GM23338 (cell line): Measurements from ENCODE around the gene ADAMTSL2. TPM values are rescaled to one million over a fixed set of nuclear protein-coding genes. Genes with fewer than 3 reads are reported as not detected.

Experiments
- ATAC-seq: fragments of 200-7000 bp; cut with Tn5 transposase; 3 replicates; pipeline ENCODE4 v1.9.1; 2020
- DNase-seq: peaks from one replicate; pipeline ENCODE4 v3.0.0-alpha.2; 2015; ENCODE audit warnings: low spot score
- H2AFZ ChIP-seq: fragments of 200-600 bp; sonication (generic); 2 replicates; pipeline ENCODE4 v1.8.0; 2016; ENCODE audit warnings: antibody characterized with exemption, mild to moderate bottlenecking, moderate library complexity
- H3F3A ChIP-seq: fragments of 200-600 bp; sonication (generic); replicated peaks from 2 replicates; pipeline ENCODE4 v1.8.0; 2017; ENCODE audit warnings: antibody characterized with exemption, mixed run types, low read depth
- H3K27ac ChIP-seq: fragments of 200-600 bp; sonication (generic); 2 replicates; pipeline ENCODE4 v1.6.1; 2016; ENCODE audit warnings: low read depth
- H3K27me3 ChIP-seq: fragments of 200-600 bp; sonication (generic); 2 replicates; pipeline ENCODE4 v1.8.0; 2016; ENCODE audit warnings: mild to moderate bottlenecking, mixed run types, moderate library complexity; ENCODE audit not compliant: insufficient read depth
- H3K36me3 ChIP-seq: fragments of 200-600 bp; sonication (generic); 2 replicates; pipeline ENCODE4 v1.8.0; 2016; ENCODE audit warnings: mild to moderate bottlenecking; ENCODE audit not compliant: insufficient read depth
- H3K4me1 ChIP-seq: fragments of 200-600 bp; sonication (generic); 2 replicates; pipeline ENCODE4 v1.8.0; 2016; ENCODE audit warnings: mild to moderate bottlenecking, moderate library complexity; ENCODE audit not compliant: insufficient read depth
- H3K4me2 ChIP-seq: fragments of 200-600 bp; sonication (generic); 2 replicates; pipeline ENCODE4 v1.7.1; 2017; ENCODE audit warnings: mixed run types
- H3K4me3 ChIP-seq: fragments of 200-600 bp; sonication (generic); 2 replicates; pipeline ENCODE4 v1.6.1; 2016; ENCODE audit warnings: mixed run types
- H3K79me2 ChIP-seq: fragments of 200-600 bp; sonication (generic); replicated peaks from 2 replicates; pipeline ENCODE4 v1.8.0; 2017; ENCODE audit warnings: mild to moderate bottlenecking; ENCODE audit not compliant: insufficient read depth
- H3K9me2 ChIP-seq: fragments of 200-600 bp; sonication (generic); 2 replicates; pipeline ENCODE4 v1.8.0; 2017; ENCODE audit not compliant: insufficient read depth
- H4K20me1 ChIP-seq: fragments of 200-600 bp; sonication (generic); replicated peaks from 2 replicates; pipeline ENCODE4 v1.8.0; 2017; ENCODE audit warnings: mild to moderate bottlenecking; ENCODE audit not compliant: insufficient read depth
- H3K27ac Mint-ChIP-seq: 2 replicates; pipeline ENCODE4 v1.8.0; 2020; ENCODE audit warnings: inconsistent platforms, mild to moderate bottlenecking, moderate library complexity, mixed read lengths
- H3K27me3 Mint-ChIP-seq: 3 replicates; pipeline ENCODE4 v1.8.0; 2022; ENCODE audit warnings: low read depth, mild to moderate bottlenecking, moderate library complexity, mixed read lengths, inconsistent platforms; ENCODE audit not compliant: insufficient read depth, poor library complexity
- H3K36me3 Mint-ChIP-seq: 3 replicates; pipeline ENCODE4 v1.8.0; 2021; ENCODE audit warnings: low read depth, mild to moderate bottlenecking, inconsistent platforms, moderate library complexity, mixed read lengths
- H3K4me1 Mint-ChIP-seq: 3 replicates; pipeline ENCODE4 v1.8.0; 2020; ENCODE audit warnings: mild to moderate bottlenecking, inconsistent platforms, mixed read lengths
- H3K4me3 Mint-ChIP-seq: 3 replicates; pipeline ENCODE4 v1.8.0; 2021; ENCODE audit warnings: moderate library complexity, mild to moderate bottlenecking, inconsistent platforms, mixed read lengths
- H3K9me3 Mint-ChIP-seq: 3 replicates; pipeline ENCODE4 v1.8.0; 2020; ENCODE audit warnings: moderate library complexity, mild to moderate bottlenecking, inconsistent platforms, mixed read lengths
- CREB1 ChIP-seq: fragments of 250-450 bp; sonication (Bioruptor Pico); IDR thresholded peaks from 2 replicates; pipeline ENCODE4 v1.5.0; 2020; ENCODE audit warnings: low read depth, mild to moderate bottlenecking, moderate library complexity
- CTCF ChIP-seq, 2 experiments: fragments of 200-600 bp in 1 of 2; sonication (generic) in 1 of 2; conservative IDR thresholded peaks; 2 replicates each; pipeline versions ENCODE4 v1.5.1 to v1.6.1; 2016 to 2017; ENCODE audit warnings: antibody characterized with exemption in 2 of 2, low read depth in 2 of 2, mild to moderate bottlenecking in 2 of 2, moderate library complexity in 1 of 2
- ETS1 ChIP-seq: IDR thresholded peaks from 2 replicates; pipeline ENCODE4 v1.6.1; 2016; ENCODE audit warnings: antibody characterized with exemption
- REST ChIP-seq: IDR thresholded peaks from one replicate; pipeline ENCODE4 v1.6.1; 2018; ENCODE audit warnings: antibody characterized with exemption; ENCODE audit not compliant: unreplicated experiment
- STAT1 ChIP-seq: IDR thresholded peaks from one replicate; pipeline ENCODE4 v1.6.1; 2016; ENCODE audit warnings: antibody characterized with exemption; ENCODE audit not compliant: unreplicated experiment
- ZNF114 ChIP-seq: fragments of 250-450 bp; sonication (Bioruptor Pico); IDR thresholded peaks from 2 replicates; pipeline ENCODE4 v1.5.0; 2020; ENCODE audit warnings: mild to moderate bottlenecking, moderate library complexity
- ZNF462 ChIP-seq: fragments of 250-450 bp; sonication (Bioruptor Pico); IDR thresholded peaks from 2 replicates; pipeline ENCODE4 v1.5.0; 2020; ENCODE audit warnings: mild to moderate bottlenecking, moderate library complexity
- polyA plus RNA-seq: library from polyadenylated mRNA; unstranded; fragments of >200 nt; fragmentation: Nextera tagmentation; extraction: Ambion mirVana; gene quantifications from 2 replicates; pipeline ENCODE4 v1.2.1, GENCODE V29; 2016
- total RNA-seq: library from RNA; depleted of rRNA; stranded (reverse); fragments of >200 nt; shearing (Covaris generic); gene quantifications from 2 replicates; pipeline ENCODE4 v1.2.3, GENCODE V29; 2014

The ADAMTSL2 gene
- total and polyA plus RNA-seq, 2 experiments from 2014 or later: 0.15 to 0.66 TPM

GRCh38 chr9:133551446-133551845, 16.9 kb downstream of the ADAMTSL2 start:
- no peak overlapping the region for H2AFZ ChIP-seq
- ATAC-seq (no peak), DNase-seq (no peak)
- no peaks in the 10 kb centered on the region; the same call in 2 of the 3 replicates for H3K36me3 Mint-ChIP-seq
- H3K79me2 ChIP-seq: no peaks in the 10 kb centered on the region
- peaks cover 7% of the 10 kb centered on the region for H3K27me3 Mint-ChIP-seq
- H3K36me3 ChIP-seq: no peaks in the 10 kb centered on the region
- no peak overlapping the region for H3K27ac ChIP-seq
- H3K27ac Mint-ChIP-seq: no peak overlapping the region
- TF ChIP-seq ZNF114 (CRISPR knock-in tag) (no peak), REST (no peak), CTCF (conservative IDR thresholded peaks at IDR 0.05; ENCODE audit: low read depth in 2 of 2) (no peak), CREB1 (CRISPR knock-in tag) (no peak), ZNF462 (CRISPR knock-in tag) (no peak), STAT1 (no peak), ETS1 (no peak)
- no peaks in the 10 kb centered on the region for H3K27me3 ChIP-seq
- no peak overlapping the region for H3K4me2 ChIP-seq
- H3K9me3 Mint-ChIP-seq: no peaks in the 10 kb centered on the region
- H3K4me3 Mint-ChIP-seq: no peak overlapping the region
- H3K4me1 ChIP-seq: no peaks in the 10 kb centered on the region
- no peaks in the 10 kb centered on the region for H3K9me2 ChIP-seq
- H3K4me3 ChIP-seq: no peak overlapping the region
- no peaks in the 10 kb centered on the region for H4K20me1 ChIP-seq
- peaks cover 17% of the 10 kb centered on the region for H3K4me1 Mint-ChIP-seq
- no peaks in the 10 kb centered on the region for H3F3A ChIP-seq
